Right lobe of liver (tissue), 6 donors: ENCODE measurements around the gene TAS2R3. TPM values are rescaled to one million over a fixed set of nuclear protein-coding genes. Genes with fewer than 3 reads are reported as not detected.
A peak's percentile ranks its signal among the peaks of the same experiment; 100 is the strongest.
"Not testable (repeated sequence)": the region's sequence is repeated elsewhere in the genome, so short reads cannot be mapped to it uniquely, and the experiment has no call there.

Experiments
- ATAC-seq, 4 donors: fragments of 200-7000 bp; cut with Tn5 transposase; one replicate each; pipeline ENCODE4 v1.9.1; 2020; ENCODE audit warnings: mild to moderate bottlenecking in 4 of 4, moderate library complexity in 4 of 4
- DNase-seq, 3 donors: peaks; one replicate each; pipeline ENCODE4 v3.0.0-alpha.2; 2020
- H3K27ac ChIP-seq, 3 donors: fragments of 200-600 bp; one replicate each; pipeline ENCODE4 v1.8.0; 2022
- H3K27me3 ChIP-seq, 2 donors: fragments of 200-600 bp; one replicate each; pipeline ENCODE4 v1.8.0; 2022
- H3K36me3 ChIP-seq, 4 donors: fragments of 200-600 bp; sonication (generic) in 1 of 4; one replicate each; pipeline versions ENCODE4 v1.5.1 to v1.8.0; 2017 to 2022; ENCODE audit warnings: control low read depth in 1 of 4
- H3K4me1 ChIP-seq, 4 donors: fragments of 200-600 bp; sonication (generic) in 1 of 4; one replicate each; pipeline versions ENCODE4 v1.5.1 to v1.8.0; 2017 to 2022; ENCODE audit warnings: control low read depth in 1 of 4
- H3K4me3 ChIP-seq, 3 donors: fragments of 200-600 bp; one replicate each; pipeline ENCODE4 v1.8.0; 2022
- H3K9me3 ChIP-seq, 4 donors: fragments of 200-600 bp; sonication (generic) in 1 of 4; one replicate each; pipeline versions ENCODE4 v1.5.1 to v1.8.0; 2017 to 2022; ENCODE audit warnings: control low read depth in 1 of 4
- CTCF ChIP-seq, 4 donors: fragments of 200-600 bp in 3 of 4; fragments of 450-650 bp in 1 of 4; IDR thresholded peaks; one replicate each; pipeline versions ENCODE4 v1.5.1 to v1.8.0; 2016 to 2022; ENCODE audit warnings: antibody characterized with exemption in 4 of 4, mild to moderate bottlenecking in 2 of 4
- POLR2A ChIP-seq: fragments of 450-650 bp; IDR thresholded peaks from one replicate; pipeline ENCODE4 v1.6.1; 2017; ENCODE audit warnings: antibody characterized with exemption, mild to moderate bottlenecking
- WGBS: methylation state at CpG from one replicate; pipeline ENCODE4 v1.1.6; 2018; ENCODE audit warnings: low coverage, low lambda C conversion rate; ENCODE audit not compliant: insufficient coverage; ENCODE audit errors: missing lambda C conversion rate; 5-methylcytosine and 5-hydroxymethylcytosine counted together
- intact Hi-C, 2 donors: fragments of 100-400 bp; cut with DNase I; formaldehyde crosslinking; loops; one replicate each; pipeline versions ENCODE4 v1.11.2 to v1.14.1; 2022
- total RNA-seq, 6 experiments: library from RNA; depleted of rRNA in 2 of 6; stranded (reverse); fragments of >200 nt in 2 of 6; fragmentation: NEBNext Ultra II Directional in 3 of 6; extraction: Animal tissue kit (Norgen Biotek cat#: 25700) in 3 of 6; gene quantifications; one replicate each; pipeline versions ENCODE4 v1.1.0 to v1.2.4, GENCODE V29; 2016 to 2023
- donor health status: DM: no; HTN: yes; CAD: no.
- donor health status: DM: no; HTN: no; CAD: no.
- donor health status: DM: no; HTN: no; CAD: no.
- donor health status: DM: no; HTN: yes; CAD: no.
- donor health status: DM: no; HTN: yes; CAD: no.

The TAS2R3 gene
- total RNA-seq, 6 experiments from 2014 or later: 0.31 to 3.5 (median 0.55) TPM

DNA sequence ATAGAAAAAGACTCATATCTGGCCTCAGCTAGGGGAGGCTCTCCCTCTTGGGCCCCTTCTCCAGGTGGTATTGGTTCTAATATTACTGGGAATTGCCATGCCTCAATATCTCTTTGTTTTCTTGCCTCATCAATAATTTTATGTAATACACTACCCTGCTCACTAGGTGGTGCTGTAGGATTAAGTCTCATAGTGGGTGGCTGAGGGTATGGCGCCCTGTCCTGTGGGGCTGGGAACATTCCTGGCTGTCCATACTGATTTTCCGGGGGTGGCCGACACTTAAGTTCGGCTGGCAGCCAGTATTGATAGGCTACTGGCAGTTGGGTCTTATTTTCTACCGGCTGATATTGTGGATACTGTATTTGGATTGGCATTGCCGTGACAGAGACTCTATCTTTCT lies 9.0 kb upstream of the TAS2R3 start:
- no peaks in the 10 kb centered on the region for H3K4me1 ChIP-seq
- peaks cover 0 to 17% (median 5%) of the 10 kb centered on the region in 4 donors for H3K9me3 ChIP-seq
- no peak overlapping the region for H3K4me3 ChIP-seq
- no peak for DNase-seq
- intact Hi-C loops: no loop called here
- H3K27me3 ChIP-seq: no peaks in the 10 kb centered on the region
- TF ChIP-seq POLR2A (no peak), CTCF (IDR thresholded peaks at IDR 0.05) (peak; percentile 31 to 42 (median 34))
- no peak overlapping the region for H3K27ac ChIP-seq
- 86% methylated on average over 5 of the region's 6 CpGs for WGBS
- peaks cover 11 to 39% (median 30%) of the 10 kb centered on the region in 4 donors for H3K36me3 ChIP-seq
- ATAC-seq: no peak

DNA sequence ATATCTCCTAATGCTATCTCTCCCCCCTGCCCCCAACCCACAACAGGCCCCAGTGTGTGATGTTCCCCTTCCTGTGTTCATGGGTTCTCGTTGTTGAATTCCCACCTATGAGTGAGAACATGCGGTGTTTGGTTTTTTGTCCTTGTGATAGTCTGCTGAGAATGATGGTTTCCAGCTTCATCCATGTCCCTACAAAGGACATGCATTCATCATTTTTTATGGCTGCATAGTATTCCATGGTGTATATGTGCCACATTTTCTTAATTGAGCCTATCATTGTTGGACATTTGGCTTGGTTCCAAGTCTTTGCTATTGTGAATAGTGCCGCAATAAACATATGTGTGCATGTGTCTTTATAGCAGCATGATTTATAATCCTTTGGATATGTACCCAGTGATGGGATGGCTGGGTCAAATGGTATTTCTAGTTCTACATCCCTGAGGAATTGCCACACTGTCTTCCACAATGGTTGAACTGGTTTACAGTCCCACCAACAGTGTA lies 6.2 kb downstream of the TAS2R3 start:
- H3K9me3 ChIP-seq, H3K4me3 ChIP-seq, H3K4me1 ChIP-seq, H3K27ac ChIP-seq, ATAC-seq, H3K36me3 ChIP-seq, intact Hi-C loops, DNase-seq, H3K27me3 ChIP-seq: not testable (repeated sequence)
- 75% methylated on average over 3 of the region's 3 CpGs for WGBS

- WGBS: 100% methylated on average over 1 of the region's 1 CpG
- ATAC-seq (no peak), DNase-seq (no peak)
- H3K27ac ChIP-seq: no peak within 1 kb of the TSS
- H3K4me1 ChIP-seq: no peaks in the 10 kb centered on the region
- TF ChIP-seq CTCF (IDR thresholded peaks at IDR 0.05): no peak
- TF ChIP-seq POLR2A: no peak
- H3K27me3 ChIP-seq: no peaks in the 10 kb centered on the region
- H3K4me3 ChIP-seq: no peak within 1 kb of the TSS
- intact Hi-C loops: no loop called here
- H3K36me3 ChIP-seq: peaks cover 0 to 5% (median 0%) of the 10 kb centered on the region in 4 donors
- no peaks in the 10 kb centered on the region for H3K9me3 ChIP-seq
Measured at GRCh38 chr7:141776374-141776773, 12.5 kb downstream of the TAS2R3 start, which contains the start of gene TAS2R4. TSS of gene TAS2R4 (plus strand) at chr7:141776674. CDS start at chr7:141778489, 1,815 bp downstream.

DNA sequence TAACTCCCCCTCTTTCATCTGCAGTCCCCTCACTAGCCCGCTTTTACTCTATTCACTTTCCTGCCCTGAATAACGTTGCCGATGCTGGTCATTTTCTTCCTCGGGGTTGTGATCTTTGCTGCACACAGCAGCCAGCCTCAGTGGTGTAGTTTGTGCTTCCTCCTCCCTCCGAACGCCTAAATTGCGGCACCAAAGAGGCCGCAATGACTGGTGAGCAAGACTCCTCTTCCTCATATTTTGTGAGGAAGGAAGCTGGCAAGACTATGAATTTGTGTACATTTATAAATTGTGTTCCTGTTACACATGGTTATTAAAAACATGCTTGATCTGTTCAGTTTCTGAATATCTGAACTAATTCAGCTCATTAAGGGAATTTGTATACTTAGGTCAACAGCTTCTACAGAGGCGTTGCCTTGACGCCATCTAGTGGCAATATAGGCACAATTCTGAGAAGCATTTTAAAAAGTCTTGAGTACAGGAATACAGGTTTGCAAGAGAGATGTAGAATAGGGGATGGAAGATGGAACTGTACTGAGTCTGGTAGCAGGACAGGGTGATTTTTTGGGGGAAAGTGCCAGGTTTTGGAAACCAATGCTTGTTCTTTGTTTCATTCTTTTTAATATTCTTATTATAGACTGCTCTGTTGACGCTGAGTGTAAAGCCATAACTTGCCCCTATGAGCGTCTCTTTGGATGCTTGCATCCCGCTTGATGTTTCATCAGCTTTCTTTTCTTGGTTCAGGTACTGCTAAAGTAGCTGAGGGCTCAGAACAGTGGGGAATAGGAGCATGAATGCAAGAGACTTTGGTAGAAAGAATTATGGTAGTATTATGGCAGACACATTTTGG lies 22.0 kb downstream of the TAS2R3 start:
- WGBS: 57% methylated on average over 13 of the region's 13 CpGs
- Histone ChIP-seq H3K4me3 (no peak overlapping the region), H3K36me3 (no peaks in the 10 kb centered on the region), H3K9me3 (no peaks in the 10 kb centered on the region), H3K27me3 (no peaks in the 10 kb centered on the region), H3K4me1 (no peaks in the 10 kb centered on the region), H3K27ac (no peak overlapping the region)
- DNase-seq (no peak), ATAC-seq (peak; percentile 71 to 78 (median 76))
- peak; percentile 63 to 84 (median 80) for TF ChIP-seq CTCF (IDR thresholded peaks at IDR 0.05)
- TF ChIP-seq POLR2A: no peak
- intact Hi-C loops: no loop called here

GRCh38 chr7:141788296-141788695 lies 24.4 kb downstream of the TAS2R3 start:
- DNase-seq (no peak), ATAC-seq (no peak)
- Histone ChIP-seq H3K9me3 (no peaks in the 10 kb centered on the region), H3K36me3 (no peaks in the 10 kb centered on the region), H3K27ac (no peak overlapping the region), H3K4me1 (no peaks in the 10 kb centered on the region), H3K27me3 (no peaks in the 10 kb centered on the region), H3K4me3 (no peak overlapping the region)
- intact Hi-C loops: no loop called here
- no peak for TF ChIP-seq CTCF (IDR thresholded peaks at IDR 0.05)
- TF ChIP-seq POLR2A: no peak
- 48% methylated on average over 2 of the region's 2 CpGs for WGBS
